NCI-H1092 (cell line): Measurements from ENCODE around the gene CSNK1G2.

Experiments
- DNase-seq: peaks from one replicate; lab custom pipeline; 2025; lab: John Stamatoyannopoulos, UW

CSNK1G2 gene

GRCh38 chr19:1968279-1969175, 27.6 kb downstream of the CSNK1G2 start:
- DNase-seq, result no peak

- DNase-seq, result no peak
These were observed 28.4 kb downstream of the CSNK1G2 start for GRCh38 chr19:1969176-1970002.

- DNase-seq, result no peak
These were observed 29.2 kb downstream of the CSNK1G2 start for GRCh38 chr19:1970003-1970805.

- no peak for DNase-seq
These were observed 30.0 kb downstream of the CSNK1G2 start for GRCh38 chr19:1970806-1971502.

- DNase-seq, result no peak
These were observed 33.6 kb downstream of the CSNK1G2 start for GRCh38 chr19:1974381-1975161.

- DNase-seq, result no peak
These were observed 34.1 kb downstream of the CSNK1G2 start for GRCh38 chr19:1975162-1975480.

GRCh38 chr19:1977120-1977519, 36.1 kb downstream of the CSNK1G2 start:
- DNase-seq, result no peak

- no peak for DNase-seq
These were observed 37.4 kb downstream of the CSNK1G2 start for GRCh38 chr19:1978346-1978894.

GRCh38 chr19:1979017-1979416, 38.0 kb downstream of the CSNK1G2 start:
- no peak for DNase-seq

- no peak for DNase-seq
These were observed 38.7 kb downstream of the CSNK1G2 start for GRCh38 chr19:1979642-1980041.

GRCh38 chr19:1980091-1980808, 39.3 kb downstream of the CSNK1G2 start:
- no peak for DNase-seq

- DNase-seq, result no peak
These were observed 39.8 kb downstream of the CSNK1G2 start for GRCh38 chr19:1980809-1981181.

GRCh38 chr19:1981253-1981652, 40.3 kb downstream of the CSNK1G2 start:
- DNase-seq, result no peak

- DNase-seq, result no peak
These were observed 43.4 kb downstream of the CSNK1G2 start for GRCh38 chr19:1984357-1984756.

GRCh38 chr19:1985588-1986356, 44.8 kb downstream of the CSNK1G2 start:
- DNase-seq, result no peak

GRCh38 chr19:1986357-1987162, 45.6 kb downstream of the CSNK1G2 start:
- no peak for DNase-seq

GRCh38 chr19:1987197-1988187, 46.5 kb downstream of the CSNK1G2 start:
- no peak for DNase-seq
